ENCODE results near the gene GRAMD1B. TPM values are rescaled to one million over a fixed set of nuclear protein-coding genes. Genes with fewer than 3 reads are reported as not detected.

The GRAMD1B gene
- total RNA-seq, 2 donors from 2014 or later, result 3.1 to 3.8 TPM

- no peak for TF ChIP-seq CTCF (IDR thresholded peaks at IDR 0.05)
- no peaks in the 10 kb centered on the region for H3K27me3 ChIP-seq
- no peaks in the 10 kb centered on the region for H3K4me1 ChIP-seq
- no peaks in the 10 kb centered on the region for H3K9me3 ChIP-seq
- H3K4me3 ChIP-seq, result no peak overlapping the region
- no peak overlapping the region for H3K27ac ChIP-seq
- no peak for DNase-seq (ENCODE audit: low spot score)
- H3K36me3 ChIP-seq, result no peaks in the 10 kb centered on the region
Measured at GRCh38 chr11:123438131-123438627, 8.1 kb downstream of the GRAMD1B start.

DNA sequence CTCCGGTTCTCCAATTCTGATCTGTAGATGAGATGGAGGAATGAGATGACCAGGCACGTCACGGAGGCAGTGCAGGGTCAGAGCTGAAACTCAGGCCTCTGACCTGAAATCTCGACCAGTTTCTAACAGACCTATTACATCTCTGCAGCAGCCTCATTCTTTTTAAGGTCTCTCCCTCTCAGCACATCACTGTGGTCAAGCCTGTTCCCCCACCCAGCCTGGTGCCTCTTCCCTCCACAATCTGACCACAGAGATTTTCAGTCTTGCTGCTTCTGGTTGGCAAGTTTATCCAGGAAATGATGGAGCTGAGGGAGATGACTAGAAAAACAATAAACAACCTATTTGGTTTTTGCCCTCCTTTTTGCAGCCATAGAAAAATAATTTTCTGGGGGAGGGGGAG, 9.5 kb downstream of the GRAMD1B start:
- H3K27ac ChIP-seq, result no peak overlapping the region
- no peak for DNase-seq (ENCODE audit: low spot score)
- no peaks in the 10 kb centered on the region for H3K27me3 ChIP-seq
- no peaks in the 10 kb centered on the region for H3K36me3 ChIP-seq
- H3K4me1 ChIP-seq, result no peaks in the 10 kb centered on the region
- H3K4me3 ChIP-seq, result no peak overlapping the region
- TF ChIP-seq CTCF (IDR thresholded peaks at IDR 0.05), result no peak
- H3K9me3 ChIP-seq, result no peaks in the 10 kb centered on the region

- H3K9me3 ChIP-seq, result no peaks in the 10 kb centered on the region
- no peak overlapping the region for H3K4me3 ChIP-seq
- H3K27ac ChIP-seq, result no peak overlapping the region
- H3K27me3 ChIP-seq, result no peaks in the 10 kb centered on the region
- no peak for DNase-seq (ENCODE audit: low spot score)
- H3K36me3 ChIP-seq, result no peaks in the 10 kb centered on the region
- H3K4me1 ChIP-seq, result no peaks in the 10 kb centered on the region
- no peak for TF ChIP-seq CTCF (IDR thresholded peaks at IDR 0.05)
Measured at GRCh38 chr11:123441161-123441560, 11.1 kb downstream of the GRAMD1B start.

GRCh38 chr11:123443851-123444623, 14.0 kb downstream of the GRAMD1B start:
- Histone ChIP-seq H3K27me3 (no peaks in the 10 kb centered on the region), H3K36me3 (no peaks in the 10 kb centered on the region), H3K4me3 (no peak overlapping the region), H3K4me1 (no peaks in the 10 kb centered on the region), H3K27ac (no peak overlapping the region), H3K9me3 (no peaks in the 10 kb centered on the region)
- TF ChIP-seq CTCF (IDR thresholded peaks at IDR 0.05), result no peak
- no peak for DNase-seq (ENCODE audit: low spot score)

GRCh38 chr11:123448823-123449222, 18.8 kb downstream of the GRAMD1B start:
- H3K9me3 ChIP-seq, result no peaks in the 10 kb centered on the region
- DNase-seq (ENCODE audit: low spot score), result no peak

More at GRCh38 chr11:123448823-123449222, 18.8 kb downstream of the GRAMD1B start:
- TF ChIP-seq CTCF (IDR thresholded peaks at IDR 0.05), result no peak
- Histone ChIP-seq H3K4me3 (no peak overlapping the region), H3K4me1 (peaks cover 0 to 16% of the 10 kb centered on the region in 2 donors), H3K27me3 (no peaks in the 10 kb centered on the region), H3K36me3 (no peaks in the 10 kb centered on the region), H3K27ac (no peak overlapping the region)

Data from right atrium auricular region (tissue), 2 donors.